Activated CD4-positive, CD25-positive, alpha-beta regulatory T cell treated with anti-CD3 and anti-CD28 coated beads, Interleukin-2, amount 50 U/mL, for 24 hours (primary cell): ENCODE measurements around the gene IFNGR2.
"Not testable (repeated sequence)": the region's sequence is repeated elsewhere in the genome, so short reads cannot be mapped to it uniquely, and the experiment has no call there.

Source experiments
- ATAC-seq, 2 donors: fragments of 150-1000 bp; cut with Tn5 transposase; one replicate each; pipeline ENCODE4 v1.10.0; 2021; ENCODE audit warnings: mild to moderate bottlenecking in 1 of 2, moderate library complexity in 1 of 2

Gene IFNGR2

GRCh38 chr21:33377221-33377920, 25.8 kb upstream of the IFNGR2 start:
- ATAC-seq: no peak

DNA sequence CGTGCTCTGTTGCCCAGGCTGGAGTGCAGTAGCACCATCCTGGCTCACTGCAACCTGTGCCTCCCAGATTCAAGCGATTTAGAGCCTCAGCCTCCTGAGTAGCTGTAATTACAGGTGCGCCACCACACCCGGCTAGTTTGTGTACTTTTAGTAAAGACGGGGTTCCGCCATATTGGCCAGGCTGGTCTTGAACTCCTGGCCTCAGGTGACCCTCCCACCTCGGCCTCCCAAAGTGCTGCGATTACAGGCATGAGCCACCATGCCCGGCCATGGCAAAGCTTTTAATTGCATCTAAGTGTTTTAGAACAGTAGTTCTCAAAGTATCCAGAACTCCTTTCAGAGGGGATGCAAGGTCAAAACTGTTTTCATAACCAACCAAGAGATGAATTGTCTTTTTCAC, 25.1 kb upstream of the IFNGR2 start:
- ATAC-seq: no peak

DNA sequence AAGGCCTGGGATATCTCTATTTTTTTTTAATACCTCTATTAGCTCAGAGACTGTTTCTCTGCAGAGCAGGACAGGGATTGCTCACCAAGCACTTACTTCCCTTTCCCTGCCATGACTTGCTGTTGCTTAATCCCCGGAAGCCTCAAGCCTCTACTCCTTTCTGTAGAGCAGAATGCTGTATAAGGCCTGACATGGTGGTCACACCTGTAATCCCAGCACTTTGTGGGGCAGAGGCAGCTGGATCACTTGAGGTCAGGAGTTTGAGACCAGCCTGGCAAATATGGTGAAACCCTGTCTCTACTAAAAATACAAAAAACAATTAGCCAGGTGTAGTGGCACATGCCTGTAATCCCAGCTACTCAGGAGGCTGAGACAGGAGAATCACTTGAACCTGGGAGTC, 23.3 kb upstream of the IFNGR2 start:
- not testable (repeated sequence) for ATAC-seq

DNA sequence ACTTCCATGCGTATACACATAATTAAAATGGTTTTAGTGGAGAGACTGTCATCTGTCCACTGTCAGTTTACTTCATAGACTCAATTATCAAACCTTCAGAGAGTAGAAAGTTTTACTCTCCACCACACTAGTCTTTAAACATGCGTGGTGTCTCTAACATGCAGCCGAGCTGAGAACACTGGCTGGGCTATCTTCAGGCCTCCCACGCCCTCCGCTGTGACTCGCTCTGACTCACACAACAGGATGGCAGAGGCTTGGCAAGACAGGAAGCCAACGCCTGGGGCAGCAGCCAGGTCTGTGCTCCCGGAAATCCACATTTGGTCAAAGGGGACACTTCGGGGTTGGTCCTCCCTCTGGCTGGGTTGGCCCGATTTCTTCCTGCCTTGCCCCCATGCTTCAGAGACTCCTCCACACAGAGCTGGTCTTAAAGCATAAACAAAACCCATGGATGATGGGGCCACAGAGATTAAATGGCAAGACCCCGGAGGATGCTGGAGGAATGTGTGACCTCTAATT, 22.7 kb upstream of the IFNGR2 start:
- peak; percentile 85 for ATAC-seq

GRCh38 chr21:33381381-33381780, 21.8 kb upstream of the IFNGR2 start:
- ATAC-seq: not testable (repeated sequence)

DNA sequence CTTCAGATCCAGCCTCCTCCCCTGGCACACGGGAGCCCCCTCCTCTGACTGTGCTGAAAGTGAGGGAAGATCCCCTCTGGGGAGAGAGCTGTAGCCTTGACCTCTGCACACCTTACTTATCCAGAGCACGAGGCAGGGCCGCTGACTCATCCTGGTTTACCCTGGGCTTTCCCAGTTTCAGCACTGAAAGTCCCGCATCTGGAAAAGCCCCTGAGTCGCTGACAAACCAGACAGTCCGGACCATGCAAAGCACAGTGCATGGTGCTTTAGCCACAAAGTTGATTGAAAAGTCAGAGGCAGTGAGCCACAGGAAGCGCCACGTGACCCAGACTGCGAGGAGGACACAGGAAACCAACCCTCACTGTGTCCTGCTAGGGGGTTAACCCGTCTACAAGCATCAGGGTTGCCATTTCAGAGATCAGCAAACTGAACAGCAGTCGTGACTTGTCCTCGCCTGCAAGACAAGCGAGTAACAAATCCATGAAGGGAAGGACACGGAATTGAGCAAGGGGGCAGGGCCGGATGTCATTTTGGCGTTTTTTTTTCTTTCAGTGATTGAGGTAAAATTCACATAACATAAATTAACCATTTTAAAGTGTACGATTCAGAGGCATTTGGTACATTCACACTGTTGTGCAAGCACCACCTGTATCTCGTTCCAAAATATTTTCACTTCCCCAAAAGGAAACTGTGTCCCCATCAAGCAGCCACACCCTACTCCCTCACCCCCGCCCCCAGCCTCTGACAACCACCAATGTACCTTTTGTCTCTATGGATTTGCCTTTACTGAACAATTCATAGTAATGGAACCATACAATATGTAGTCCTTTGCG, 19.9 kb upstream of the IFNGR2 start:
- ATAC-seq: peak; percentile 51 to 56

DNA sequence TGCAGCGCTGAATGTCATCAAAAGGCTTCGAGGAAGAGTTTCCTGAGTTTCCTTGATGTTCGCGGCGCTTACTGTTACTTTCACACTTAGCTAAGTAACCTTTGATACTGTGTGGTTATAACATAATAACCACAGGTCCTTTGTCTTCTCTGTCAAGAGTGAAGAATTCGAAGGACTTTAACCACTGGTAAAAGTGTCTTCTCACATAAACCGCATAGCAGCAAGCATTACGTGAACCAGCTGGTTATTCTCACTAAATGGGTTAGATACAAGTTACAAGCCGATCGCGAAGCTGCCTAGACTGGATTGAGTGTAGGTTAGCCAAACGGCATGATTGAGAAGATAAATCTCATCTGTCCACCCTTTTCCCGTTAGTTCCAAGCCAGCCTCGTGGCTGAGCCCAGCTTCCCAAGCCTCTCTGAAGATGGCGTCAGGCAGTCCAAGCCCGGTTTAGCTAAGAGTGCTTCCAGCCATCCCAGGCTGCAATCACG, 18.3 kb upstream of the IFNGR2 start:
- peak; percentile 50 to 55 for ATAC-seq

DNA sequence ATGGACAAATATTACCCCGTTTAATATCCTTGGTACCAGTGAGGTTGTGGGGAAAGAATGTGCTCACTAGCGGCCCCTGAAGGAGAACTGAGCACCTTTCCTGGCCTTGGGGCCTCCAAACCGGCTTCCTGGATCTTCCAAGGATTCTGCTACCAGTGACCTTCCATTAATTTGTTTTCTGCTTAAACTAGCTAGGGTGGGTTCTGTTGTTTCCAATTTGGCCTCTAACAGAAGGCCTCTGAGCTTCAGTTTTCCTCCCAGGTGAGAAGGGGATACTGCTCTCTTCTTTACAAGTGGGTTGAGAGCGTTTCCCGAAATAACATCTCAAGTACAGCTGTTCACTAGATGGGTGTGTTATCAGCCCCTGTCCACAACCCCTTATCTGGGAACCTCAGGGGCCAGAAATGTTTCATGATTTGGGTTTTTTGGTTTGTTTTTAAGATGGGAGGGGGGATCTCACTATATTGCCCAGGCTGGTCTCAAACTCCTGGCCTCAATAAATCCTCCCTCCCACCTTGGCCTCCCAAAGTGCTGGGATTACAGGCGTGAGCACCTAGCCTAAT, 16.9 kb upstream of the IFNGR2 start:
- no peak for ATAC-seq

- no peak for ATAC-seq
These were observed 15.9 kb upstream of the IFNGR2 start for GRCh38 chr21:33387294-33387693.

DNA sequence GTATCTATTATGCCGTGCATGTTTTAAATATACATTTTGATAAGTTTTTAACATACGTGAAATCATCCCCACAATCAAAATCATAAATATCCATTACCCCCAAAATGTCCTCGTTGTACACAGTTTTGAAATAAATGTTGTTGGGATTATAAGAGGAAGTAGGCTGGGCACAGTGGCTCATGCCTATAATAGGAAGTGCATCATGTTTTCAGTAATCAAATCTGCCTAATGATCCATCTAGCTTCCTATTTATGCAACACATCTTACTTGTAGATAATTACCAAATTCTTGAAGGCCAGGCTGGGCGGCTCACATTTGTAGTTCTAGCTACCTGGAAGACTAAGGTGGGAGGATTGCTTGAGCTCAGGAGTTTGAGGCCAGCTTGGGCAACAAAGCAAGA, 15.0 kb upstream of the IFNGR2 start:
- ATAC-seq: no peak

DNA sequence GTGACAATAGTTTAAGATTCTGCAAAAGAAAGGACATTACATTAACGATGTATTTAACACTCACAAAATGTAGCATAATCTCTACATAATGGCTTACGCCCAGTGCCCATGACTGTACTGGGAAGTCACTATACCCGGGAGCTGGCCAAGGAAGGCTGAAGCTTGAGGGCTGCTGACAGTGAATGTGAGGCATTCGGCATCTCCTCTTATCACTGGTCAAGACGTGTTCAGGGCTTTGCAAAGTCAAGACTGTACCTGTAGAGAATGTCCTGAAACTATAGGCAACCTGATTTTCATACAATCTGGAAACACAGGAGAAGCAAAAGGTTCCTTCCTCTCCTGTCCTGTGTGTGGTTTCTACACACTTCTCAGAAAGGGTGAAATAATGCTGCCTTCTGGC, 12.7 kb upstream of the IFNGR2 start:
- no peak for ATAC-seq

GRCh38 chr21:33391656-33392055, 11.6 kb upstream of the IFNGR2 start:
- ATAC-seq: no peak

DNA sequence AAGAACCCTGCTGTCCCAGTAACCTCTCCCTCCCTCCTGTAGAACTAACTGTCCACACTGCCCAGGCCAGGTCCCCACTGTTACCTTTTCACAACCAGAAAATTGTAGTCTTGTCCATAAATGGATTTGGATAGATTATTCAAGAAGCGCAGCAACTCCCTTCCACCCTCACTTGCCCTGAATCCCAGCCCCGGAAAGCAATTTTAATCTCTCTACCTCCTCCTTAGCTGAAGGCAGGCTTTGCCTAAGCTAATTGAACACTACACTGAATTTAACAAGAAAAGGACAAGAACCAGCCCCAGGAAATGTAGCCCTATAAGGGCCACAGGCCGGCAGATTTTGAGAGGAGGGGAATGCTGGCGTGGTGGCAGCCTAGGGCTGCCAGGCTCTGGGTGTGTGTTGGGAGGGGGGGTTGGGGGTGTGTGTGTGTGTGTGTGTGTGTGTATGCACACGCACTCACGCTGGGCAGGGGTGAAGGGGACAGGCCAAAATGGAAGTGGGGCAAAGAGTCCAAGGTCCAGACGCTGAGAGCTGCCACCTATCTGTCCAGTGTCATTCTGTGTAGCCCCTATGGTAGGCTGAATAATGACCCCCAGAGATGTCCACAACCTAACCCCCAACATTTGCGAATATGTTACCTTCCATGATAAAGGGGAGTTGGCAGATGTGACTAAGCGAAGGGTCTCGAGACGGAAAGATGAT, 10.8 kb upstream of the IFNGR2 start:
- no peak for ATAC-seq

DNA sequence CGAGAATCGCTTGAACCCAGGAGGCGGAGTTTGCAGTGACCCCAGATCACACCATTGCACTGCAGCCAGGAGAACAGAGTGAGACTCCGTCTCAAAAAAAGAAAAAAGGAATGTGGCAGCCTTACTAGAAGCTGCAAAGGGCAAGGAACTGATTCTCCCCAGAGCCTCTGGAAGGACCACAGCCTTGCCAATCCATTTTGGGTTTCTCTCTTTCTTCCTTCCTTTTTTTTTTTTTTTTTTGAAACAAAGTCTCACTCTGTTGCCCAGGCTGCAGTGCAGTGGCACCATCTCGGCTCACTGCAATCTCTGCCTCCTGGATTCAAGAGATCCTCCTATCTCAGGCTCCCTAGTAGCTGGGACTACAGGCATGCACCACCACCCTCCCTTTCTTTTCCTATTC, 9.9 kb upstream of the IFNGR2 start:
- no peak for ATAC-seq

- no peak for ATAC-seq
These were observed 9.0 kb upstream of the IFNGR2 start for GRCh38 chr21:33394260-33394659.

DNA sequence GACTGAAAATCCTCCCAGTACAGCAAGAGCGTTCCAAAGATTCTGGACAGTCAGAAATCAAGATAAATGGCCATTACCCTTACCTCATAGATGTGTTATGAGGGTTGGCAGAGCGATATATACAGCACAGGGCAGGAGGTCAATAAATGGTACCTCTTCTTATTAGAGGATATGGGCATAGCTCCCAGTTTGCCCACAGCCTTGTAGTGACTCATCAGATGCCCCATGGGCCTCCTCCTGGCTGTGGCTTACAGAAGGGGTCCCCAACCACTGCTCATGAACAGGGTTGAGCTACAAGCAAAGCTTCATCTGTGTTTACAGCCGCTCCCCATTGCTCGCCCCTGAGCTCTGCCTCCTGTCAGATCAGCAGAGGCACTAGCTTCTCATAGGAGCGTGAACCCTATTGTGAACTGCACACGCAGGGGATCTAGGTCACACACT, 7.3 kb upstream of the IFNGR2 start:
- no peak for ATAC-seq

DNA sequence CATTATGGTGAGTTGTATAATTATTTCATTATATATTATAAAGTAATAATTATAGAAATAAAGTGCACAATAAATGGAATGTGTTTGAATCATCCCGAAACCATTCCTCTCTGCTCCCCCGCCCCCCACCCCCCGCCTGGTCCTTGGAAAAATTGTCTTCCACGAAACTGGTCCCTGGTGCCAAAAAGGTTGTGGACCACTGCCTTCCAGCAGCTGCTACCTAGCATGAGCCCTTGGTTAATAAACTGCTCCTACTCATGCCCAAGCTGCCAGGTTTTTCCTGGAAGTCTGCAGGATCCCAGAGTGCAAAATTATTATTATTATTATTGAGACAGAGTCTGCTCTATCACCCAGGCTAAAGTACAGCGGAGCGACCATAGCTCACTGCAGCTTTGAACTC, 6.8 kb upstream of the IFNGR2 start:
- ATAC-seq: no peak

GRCh38 chr21:33396951-33397350, 6.3 kb upstream of the IFNGR2 start:
- ATAC-seq: no peak

DNA sequence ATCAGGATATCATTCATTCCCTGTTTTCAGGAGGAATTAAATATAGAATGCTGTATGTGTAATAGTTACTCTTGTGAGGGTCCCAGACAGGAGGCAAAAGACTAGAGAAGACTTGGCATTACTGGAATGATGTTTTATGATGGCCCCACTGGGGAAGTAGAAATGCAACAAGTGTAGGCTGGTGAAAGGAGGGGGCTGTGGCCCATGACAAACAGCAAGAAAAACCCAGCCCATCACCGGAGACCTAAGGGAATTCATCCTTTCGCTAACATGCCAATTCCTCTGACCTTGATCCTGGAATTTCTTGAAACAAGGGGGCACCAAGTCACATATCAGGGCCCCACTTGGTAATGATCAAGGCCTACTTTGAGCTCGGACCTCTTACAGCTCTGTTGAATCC, 5.5 kb upstream of the IFNGR2 start:
- no peak for ATAC-seq

GRCh38 chr21:33398361-33398760, 4.9 kb upstream of the IFNGR2 start:
- ATAC-seq: no peak

- no peak for ATAC-seq
These were observed 1.6 kb upstream of the IFNGR2 start for GRCh38 chr21:33401630-33401992.

DNA sequence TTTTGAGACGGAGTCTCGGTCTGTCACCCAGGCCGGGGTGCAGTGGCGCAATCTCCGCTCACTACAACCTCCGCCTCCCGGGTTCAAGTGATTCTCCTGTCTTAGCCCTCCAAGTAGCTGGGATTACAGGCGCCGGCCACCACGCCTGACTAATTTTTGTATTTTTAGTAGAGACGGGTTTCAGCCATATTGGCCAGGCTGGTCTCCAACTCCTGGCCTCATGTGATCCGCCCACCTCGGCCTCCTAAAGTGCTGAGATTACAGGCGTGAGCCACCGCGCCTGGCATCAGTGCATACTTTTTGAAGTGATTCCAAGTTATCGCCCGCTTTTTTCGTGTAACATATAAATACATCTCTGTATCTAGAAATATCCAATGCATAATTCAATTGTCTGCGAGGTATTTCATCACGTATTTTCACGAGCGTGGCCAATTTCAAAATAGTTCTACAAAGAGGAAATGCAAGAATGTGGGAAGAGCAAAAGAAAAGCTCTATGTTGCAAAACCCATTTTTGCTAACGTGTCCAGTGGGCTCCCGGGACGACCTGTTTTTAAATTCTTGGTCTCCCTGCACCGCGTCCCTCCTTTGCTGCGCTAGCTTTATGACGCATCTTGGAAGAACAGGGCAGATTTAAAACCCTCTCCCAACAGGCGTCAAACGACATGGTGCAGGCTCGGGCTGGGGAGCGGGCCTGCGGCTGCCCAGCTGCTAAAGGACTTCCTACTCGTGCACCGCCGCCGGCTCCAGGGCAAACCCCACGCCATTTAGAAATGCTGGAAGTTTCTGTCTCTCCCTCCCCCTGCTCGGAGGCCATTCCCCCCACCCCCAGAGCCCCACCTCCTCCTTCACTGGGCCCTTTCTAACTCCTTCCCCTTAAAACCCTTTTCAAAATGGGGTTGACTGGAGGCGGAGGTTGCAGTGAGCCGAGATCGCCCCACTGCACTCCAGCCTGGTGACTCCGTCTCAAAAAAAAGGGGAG, 923 bp upstream of the IFNGR2 start:
- no peak for ATAC-seq
